GM06990 (cell line): Measurements from ENCODE around the gene TMEM145.
"Not testable (repeated sequence)": the region's sequence is repeated elsewhere in the genome, so short reads cannot be mapped to it uniquely, and the experiment has no call there.

Experiments
- DNase-seq: peaks from one replicate; pipeline ENCODE4 v3.0.0-alpha.2; 2011; ENCODE audit not compliant: insufficient read length; ENCODE audit errors: extremely low read depth
- H3K27me3 ChIP-seq: replicated peaks from 2 replicates; pipeline ENCODE4 v1.6.0; 2011; ENCODE audit warnings: low read length; ENCODE audit not compliant: control insufficient read depth, insufficient read depth
- H3K36me3 ChIP-seq: 2 replicates; pipeline ENCODE4 v1.5.1; 2011; ENCODE audit warnings: low read length; ENCODE audit not compliant: control insufficient read depth, insufficient read depth
- H3K4me3 ChIP-seq: replicated peaks from 2 replicates; pipeline ENCODE4 v1.5.1; 2011; ENCODE audit warnings: low read depth, mild to moderate bottlenecking, control low read depth, low read length
- TF ChIP-seq, protein P1 (sequence below): IDR thresholded peaks from 2 replicates; pipeline ENCODE4 v1.5.1; 2011; ENCODE audit warnings: low read length, control low read depth, mild to moderate bottlenecking, inconsistent platforms; ENCODE audit not compliant: insufficient read depth, poor library complexity, severe bottlenecking

Gene TMEM145

DNA sequence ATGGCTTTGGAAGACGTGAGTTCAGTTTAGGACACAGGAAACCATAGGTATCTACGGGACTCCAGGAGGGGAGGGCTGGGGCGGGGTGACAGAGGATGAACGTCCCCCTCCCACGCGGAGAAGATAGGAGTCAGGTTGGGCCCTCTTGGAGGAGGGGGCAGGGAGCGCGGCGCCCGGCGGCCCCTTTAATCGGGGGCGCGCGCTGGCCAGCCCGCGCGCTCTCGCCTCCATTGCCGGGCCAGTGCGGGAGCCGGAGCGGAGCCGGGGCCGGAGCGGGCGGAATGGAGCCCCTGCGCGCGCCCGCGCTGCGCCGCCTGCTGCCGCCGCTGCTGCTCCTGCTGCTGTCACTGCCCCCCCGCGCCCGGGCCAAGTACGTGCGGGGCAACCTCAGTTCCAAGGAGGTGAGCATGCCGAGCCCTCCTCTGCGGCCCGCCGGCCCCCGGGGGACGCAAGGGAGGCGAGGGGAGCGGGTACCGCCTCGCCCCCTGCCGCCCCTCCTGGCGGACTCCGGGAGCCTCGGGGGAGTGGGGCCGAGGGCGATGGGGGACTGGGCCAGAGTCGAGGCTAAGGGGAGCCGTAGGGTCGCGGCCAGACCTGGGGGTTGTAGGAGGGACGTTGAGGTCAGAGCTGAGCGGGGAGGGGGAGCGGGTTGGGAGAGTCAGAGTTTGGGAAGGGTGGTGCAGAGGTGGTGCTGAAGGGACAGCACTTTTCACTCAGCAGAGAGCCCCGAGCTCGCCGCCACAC is at the start of gene TMEM145:
TMEM145 (plus strand) TSS at position 214 of the 744 bp plus-strand sequence; CDS start at position 282, 68 bp downstream.
- DNase-seq: peak; percentile 69
- no peaks in the 10 kb centered on the region for H3K27me3 ChIP-seq
- TF ChIP-seq, protein P1, sequence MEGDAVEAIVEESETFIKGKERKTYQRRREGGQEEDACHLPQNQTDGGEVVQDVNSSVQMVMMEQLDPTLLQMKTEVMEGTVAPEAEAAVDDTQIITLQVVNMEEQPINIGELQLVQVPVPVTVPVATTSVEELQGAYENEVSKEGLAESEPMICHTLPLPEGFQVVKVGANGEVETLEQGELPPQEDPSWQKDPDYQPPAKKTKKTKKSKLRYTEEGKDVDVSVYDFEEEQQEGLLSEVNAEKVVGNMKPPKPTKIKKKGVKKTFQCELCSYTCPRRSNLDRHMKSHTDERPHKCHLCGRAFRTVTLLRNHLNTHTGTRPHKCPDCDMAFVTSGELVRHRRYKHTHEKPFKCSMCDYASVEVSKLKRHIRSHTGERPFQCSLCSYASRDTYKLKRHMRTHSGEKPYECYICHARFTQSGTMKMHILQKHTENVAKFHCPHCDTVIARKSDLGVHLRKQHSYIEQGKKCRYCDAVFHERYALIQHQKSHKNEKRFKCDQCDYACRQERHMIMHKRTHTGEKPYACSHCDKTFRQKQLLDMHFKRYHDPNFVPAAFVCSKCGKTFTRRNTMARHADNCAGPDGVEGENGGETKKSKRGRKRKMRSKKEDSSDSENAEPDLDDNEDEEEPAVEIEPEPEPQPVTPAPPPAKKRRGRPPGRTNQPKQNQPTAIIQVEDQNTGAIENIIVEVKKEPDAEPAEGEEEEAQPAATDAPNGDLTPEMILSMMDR: peak; percentile 4
- peak within 1 kb of the TSS; percentile 47 for H3K4me3 ChIP-seq
- H3K36me3 ChIP-seq: no peaks in the 10 kb centered on the region

DNA sequence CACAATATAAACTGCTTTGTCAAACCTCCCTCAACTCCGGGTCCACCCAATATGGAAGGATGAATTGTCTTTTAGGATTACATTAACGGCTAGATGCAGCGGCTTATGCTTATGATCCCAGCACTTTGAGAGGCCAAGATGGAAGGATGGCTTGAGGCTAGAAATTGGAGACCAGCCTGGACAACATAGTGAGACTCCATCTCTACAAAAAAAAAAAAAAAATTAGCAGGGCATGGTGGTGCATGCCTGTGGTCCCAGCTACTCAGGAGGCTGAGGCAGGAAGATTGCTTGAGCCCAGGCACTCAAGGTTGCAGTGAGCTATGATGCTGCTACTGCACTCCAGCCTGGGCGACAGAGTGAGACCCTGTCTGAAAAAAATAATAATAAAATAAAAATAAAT is 47.0 kb upstream of the TMEM145 start:
- DNase-seq, H3K4me3 ChIP-seq, H3K27me3 ChIP-seq, H3K36me3 ChIP-seq: not testable (repeated sequence)

DNA sequence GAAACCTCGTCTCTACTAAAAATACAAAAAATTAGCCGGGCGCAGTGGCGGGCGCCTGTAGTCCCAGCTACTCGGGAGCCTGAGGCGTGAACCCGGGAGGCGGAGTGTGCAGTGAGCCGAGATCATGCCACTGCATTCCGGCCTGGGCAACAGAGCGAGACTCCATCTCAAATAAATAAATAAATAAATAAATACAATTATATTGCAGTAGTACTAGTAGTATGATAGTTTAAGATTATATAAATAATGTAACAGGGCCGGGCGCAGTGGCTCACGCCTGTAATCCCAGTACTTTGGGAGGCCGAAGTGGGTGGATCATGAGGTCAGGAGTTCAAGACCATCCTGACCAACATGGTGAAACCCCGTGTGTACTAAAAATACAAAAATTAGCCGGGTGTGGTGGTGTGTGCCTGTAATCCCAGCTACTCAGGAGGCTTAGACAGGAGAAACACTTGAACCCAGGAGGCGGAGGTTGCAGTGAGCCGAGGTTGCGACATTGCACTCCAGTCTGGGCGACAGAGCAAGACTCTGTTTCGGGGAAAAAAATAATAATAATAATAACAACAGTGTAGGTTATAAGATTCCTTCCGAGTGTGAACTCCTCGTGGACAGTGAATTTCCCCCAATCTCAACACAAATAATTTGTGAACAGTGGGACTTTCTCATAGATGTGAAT is 46.0 kb upstream of the TMEM145 start:
- not testable (repeated sequence) for DNase-seq, H3K4me3 ChIP-seq, H3K27me3 ChIP-seq, H3K36me3 ChIP-seq

DNA sequence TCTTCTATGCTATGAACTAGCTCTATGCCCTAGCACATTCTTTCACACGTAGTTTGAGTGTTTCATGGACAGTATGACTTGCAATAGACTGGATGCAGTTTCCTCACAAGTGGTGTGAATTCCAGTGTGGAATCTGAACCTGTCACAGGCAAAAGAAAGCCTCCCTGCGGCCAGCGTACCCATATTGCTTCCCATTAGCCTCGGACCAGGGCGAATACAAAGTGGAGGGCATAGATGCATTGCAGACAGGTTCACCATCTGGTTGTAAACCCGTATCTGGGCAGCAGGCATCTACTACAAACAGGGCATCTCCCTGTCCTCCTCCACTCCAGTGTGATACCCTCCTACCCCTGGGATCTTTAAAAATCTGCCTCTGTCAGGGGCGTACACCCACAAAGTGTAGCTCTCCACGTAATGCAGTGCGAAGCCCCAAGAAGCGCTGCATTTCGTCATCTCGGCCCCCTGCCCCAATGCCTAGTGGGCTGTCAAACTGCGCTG is 45.4 kb upstream of the TMEM145 start:
- Histone ChIP-seq H3K36me3 (peaks cover 9% of the 10 kb centered on the region), H3K4me3 (peak overlapping the region; percentile 77), H3K27me3 (no peaks in the 10 kb centered on the region)
- no peak for DNase-seq
- TF ChIP-seq, protein P1: no peak

DNA sequence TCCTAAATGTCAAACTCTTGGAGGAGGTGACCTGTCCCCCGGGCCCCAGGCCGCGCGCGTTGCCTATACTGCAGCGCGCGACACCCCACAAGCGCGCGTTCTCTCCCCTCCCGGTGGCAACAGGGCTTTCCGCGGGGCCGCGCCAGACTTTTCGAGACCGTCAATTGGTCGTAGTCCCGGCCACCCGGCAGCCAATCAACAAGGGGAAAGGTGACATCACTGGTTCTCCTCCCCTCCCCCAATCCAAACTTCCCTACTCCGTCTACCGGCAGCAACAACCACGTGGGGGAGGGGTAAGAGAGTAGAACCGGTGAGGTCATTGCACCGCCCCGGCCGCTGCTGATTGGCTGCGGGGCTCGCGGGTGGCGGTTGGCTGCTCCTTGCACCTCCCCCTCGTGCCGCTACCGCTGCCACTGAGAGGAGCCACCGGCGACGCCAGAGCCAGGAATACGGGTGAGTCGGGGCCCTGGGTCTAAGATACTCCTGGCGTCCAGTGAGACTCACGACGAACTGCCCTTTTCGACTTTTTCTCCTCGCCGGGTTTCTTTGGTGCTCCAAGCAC is 44.9 kb upstream of the TMEM145 start:
- H3K4me3 ChIP-seq: peak overlapping the region; percentile 77
- H3K36me3 ChIP-seq: peaks cover 11% of the 10 kb centered on the region
- DNase-seq: peak; percentile 99
- H3K27me3 ChIP-seq: no peaks in the 10 kb centered on the region
- TF ChIP-seq, protein P1: no peak

DNA sequence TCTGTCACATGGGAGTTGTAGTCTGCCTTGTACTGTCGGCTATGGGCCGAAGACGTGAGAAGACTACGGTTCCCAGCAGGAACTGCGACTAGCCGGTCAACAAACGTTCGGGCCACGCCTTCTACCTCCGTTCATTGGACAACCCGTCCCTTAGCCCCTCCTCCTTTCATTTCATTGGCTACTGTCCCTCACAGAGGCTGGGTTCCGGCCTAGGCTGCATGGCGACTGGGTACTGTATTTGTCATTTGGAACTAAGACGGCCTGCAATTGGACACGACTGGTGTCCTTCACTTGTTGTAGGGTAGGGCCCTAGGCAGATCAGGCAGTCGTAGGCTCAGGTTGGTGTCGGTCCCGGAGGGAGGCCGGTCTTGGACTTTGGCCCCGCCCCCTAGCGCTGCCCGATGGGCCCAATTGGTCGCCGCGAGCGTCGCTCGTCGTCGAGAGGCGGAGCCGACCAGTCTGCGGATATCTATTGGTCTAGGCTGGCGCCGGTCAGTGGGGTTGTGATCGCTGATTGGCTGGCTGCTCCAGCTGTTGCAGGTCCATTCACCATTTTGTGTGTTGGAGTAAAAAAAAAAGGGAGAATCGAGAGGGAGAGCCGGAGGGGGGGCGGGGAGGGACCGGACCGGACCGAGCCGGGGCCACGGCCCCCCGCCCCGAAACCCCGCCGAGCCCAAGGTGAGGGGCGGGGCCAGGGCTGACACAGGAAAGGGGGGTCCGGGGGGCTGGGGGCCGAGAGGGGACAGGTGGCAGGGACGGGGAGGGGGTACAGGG is 44.2 kb upstream of the TMEM145 start, which contains the start of gene CIC:
CIC (plus strand) TSS at position 549 of the 774 bp plus-strand sequence. CDS start 2,532 bp downstream, outside the sequence.
- no peak for DNase-seq
- TF ChIP-seq, protein P1: no peak
- Histone ChIP-seq H3K4me3 (peak within 1 kb of the TSS; percentile 91), H3K27me3 (no peaks in the 10 kb centered on the region), H3K36me3 (peaks cover 18% of the 10 kb centered on the region)
